GM18526 (cell line): Measurements from ENCODE around the gene TRIM7.

Experiments used
- POLR2A ChIP-seq: IDR thresholded peaks from 3 replicates; pipeline ENCODE4 v1.6.1; 2011; ENCODE audit not compliant: insufficient read length; ENCODE audit errors: extremely low read depth

TRIM7 gene

GRCh38 chr5:181221792-181222629, 17.0 kb upstream of the TRIM7 start:
- TF ChIP-seq POLR2A: peak; percentile 39

GRCh38 chr5:181221105-181221791, 16.3 kb upstream of the TRIM7 start:
- no peak for TF ChIP-seq POLR2A

- TF ChIP-seq POLR2A: no peak
Measured at GRCh38 chr5:181220178-181220515, 15.2 kb upstream of the TRIM7 start.

- no peak for TF ChIP-seq POLR2A
Measured at GRCh38 chr5:181219262-181220177, 14.5 kb upstream of the TRIM7 start.

GRCh38 chr5:181218795-181219124, 13.8 kb upstream of the TRIM7 start:
- no peak for TF ChIP-seq POLR2A

- no peak for TF ChIP-seq POLR2A
Measured at GRCh38 chr5:181217803-181218062, 12.7 kb upstream of the TRIM7 start.

GRCh38 chr5:181217111-181217802, 12.3 kb upstream of the TRIM7 start:
- no peak for TF ChIP-seq POLR2A

GRCh38 chr5:181215997-181216989, 11.3 kb upstream of the TRIM7 start:
- TF ChIP-seq POLR2A: no peak

GRCh38 chr5:181212934-181213333, 7.9 kb upstream of the TRIM7 start:
- TF ChIP-seq POLR2A: no peak

GRCh38 chr5:181212080-181212479, 7.1 kb upstream of the TRIM7 start:
- TF ChIP-seq POLR2A: no peak

GRCh38 chr5:181211208-181211607, 6.2 kb upstream of the TRIM7 start:
- TF ChIP-seq POLR2A: no peak

- TF ChIP-seq POLR2A: no peak
Measured at GRCh38 chr5:181207960-181208253, 2.9 kb upstream of the TRIM7 start.

- TF ChIP-seq POLR2A: no peak
Measured at GRCh38 chr5:181207214-181207959, 2.4 kb upstream of the TRIM7 start.
